HepG2 (cell line): Measurements from ENCODE around the gene B3GNT9. TPM values are rescaled to one million over a fixed set of nuclear protein-coding genes. Genes with fewer than 3 reads are reported as not detected.
A peak's percentile ranks its signal among the peaks of the same experiment; 100 is the strongest.

Experiments used
- CREB3 ChIP-seq: sonication (generic); formaldehyde crosslinking; IDR thresholded peaks from 2 replicates; pipeline ENCODE4 v1.5.0; 2020; ENCODE audit warnings: missing genetic modification reagents
- HOXA7 ChIP-seq: sonication (generic); formaldehyde crosslinking; IDR thresholded peaks from 2 replicates; pipeline ENCODE4 v1.8.1; 2022; ENCODE audit warnings: mild to moderate bottlenecking, missing genetic modification reagents, moderate library complexity
- IKZF5 ChIP-seq: IDR thresholded peaks from 2 replicates; pipeline ENCODE4 v1.6.1; 2018; ENCODE audit warnings: missing genetic modification reagents, mild to moderate bottlenecking, missing compliant biosample characterization
- IRX3 ChIP-seq: sonication (generic); formaldehyde crosslinking; IDR thresholded peaks from 2 replicates; pipeline ENCODE4 v1.8.1; 2023; ENCODE audit warnings: mild to moderate bottlenecking, low read depth, missing genetic modification reagents, borderline replicate concordance
- KDM5B ChIP-seq: sonication (generic); formaldehyde crosslinking; IDR thresholded peaks from 2 replicates; pipeline ENCODE4 v1.4.0; 2020; ENCODE audit warnings: missing genetic modification reagents, mild to moderate bottlenecking, borderline replicate concordance
- KLF11 ChIP-seq: IDR thresholded peaks from 2 replicates; pipeline ENCODE4 v1.6.1; 2016; ENCODE audit warnings: missing compliant biosample characterization
- NR2C2 ChIP-seq: sonication (generic); formaldehyde crosslinking; IDR thresholded peaks from 2 replicates; pipeline ENCODE4 v1.4.0; 2020; ENCODE audit warnings: missing genetic modification reagents, mild to moderate bottlenecking, moderate library complexity, borderline replicate concordance
- POGK ChIP-seq: sonication (generic); formaldehyde crosslinking; conservative IDR thresholded peaks from 2 replicates; pipeline ENCODE4 v1.8.0; 2022; ENCODE audit warnings: mild to moderate bottlenecking, moderate library complexity, missing genetic modification reagents
- SAP130 ChIP-seq: IDR thresholded peaks from 2 replicates; pipeline ENCODE4 v1.6.1; 2016; ENCODE audit warnings: low read depth
- ZBTB21 ChIP-seq: sonication (generic); formaldehyde crosslinking; IDR thresholded peaks from 2 replicates; pipeline ENCODE4 v1.4.0; 2020; ENCODE audit warnings: missing genetic modification reagents
- ZMYM3 ChIP-seq: sonication (generic); formaldehyde crosslinking; IDR thresholded peaks from 2 replicates; pipeline ENCODE4 v1.5.1; 2020; ENCODE audit warnings: mild to moderate bottlenecking, missing genetic modification reagents
- ZNF331 ChIP-seq: sonication (generic); formaldehyde crosslinking; IDR thresholded peaks from 2 replicates; pipeline ENCODE4 v1.4.0; 2020; ENCODE audit warnings: missing genetic modification reagents
- ZNF431 ChIP-seq: sonication (generic); formaldehyde crosslinking; IDR thresholded peaks from 2 replicates; pipeline ENCODE4 v1.9.0; 2022; ENCODE audit warnings: missing genetic modification reagents, low read depth, mild to moderate bottlenecking, borderline replicate concordance
- ZNF589 ChIP-seq: sonication (generic); formaldehyde crosslinking; conservative IDR thresholded peaks from 2 replicates; pipeline ENCODE4 v1.8.0; 2022; ENCODE audit warnings: mild to moderate bottlenecking, moderate library complexity, missing genetic modification reagents
- ZNF691 ChIP-seq: sonication (generic); formaldehyde crosslinking; IDR thresholded peaks from 2 replicates; pipeline ENCODE4 v1.4.0; 2020; ENCODE audit warnings: missing genetic modification reagents, low read depth, mild to moderate bottlenecking, borderline replicate concordance
- ZNF704 ChIP-seq: sonication (generic); formaldehyde crosslinking; IDR thresholded peaks from 2 replicates; pipeline ENCODE4 v1.8.1; 2023; ENCODE audit warnings: mild to moderate bottlenecking, inconsistent platforms, moderate library complexity, missing genetic modification reagents, borderline replicate concordance
- ZNF749 ChIP-seq: sonication (generic); formaldehyde crosslinking; IDR thresholded peaks from 2 replicates; pipeline ENCODE4 v1.8.0; 2022; ENCODE audit warnings: mild to moderate bottlenecking, missing genetic modification reagents, moderate library complexity, borderline replicate concordance
- polyA plus RNA-seq, 8 experiments: library from polyadenylated mRNA; depleted of rRNA in 3 of 8; stranded (reverse) in 7 of 8; unstranded in 1 of 8; fragments of >200 nt; fragmentation: Illumina TruSeq in 4 of 8; extraction: Trizol in 4 of 8; gene quantifications; 2 replicates each; pipeline versions ENCODE4 v1.2.1 to v1.2.3, GENCODE V29; 2011 to 2016; ENCODE audit warnings: low read depth in 4 of 8, missing spikeins in 1 of 8, mixed read lengths in 1 of 8; ENCODE audit not compliant: insufficient read depth in 1 of 8
- total RNA-seq, 5 experiments: library from RNA; depleted of rRNA; stranded (reverse); fragments of >200 nt; fragmentation: Illumina TruSeq; extraction: Trizol; gene quantifications; 2 replicates each; pipeline ENCODE4 v1.2.3, GENCODE V29; 2016; ENCODE audit warnings: low read depth in 1 of 5

Gene B3GNT9
- total and polyA plus RNA-seq, 2 of the 13 experiments (the other 11 are each of a cell fraction or from before 2014, with no cell fraction given): 1.5 to 3.1 TPM

- peak; percentile 22; the same call in 1 of the 2 replicates for TF ChIP-seq ZNF704 (CRISPR knock-in tag)
- TF ChIP-seq ZNF691 (CRISPR knock-in tag): peak; percentile 41
- peak; percentile 94 for TF ChIP-seq SAP130 (CRISPR knock-in tag)
- 0 out of 2 replicates have a peak, but pooled peaks have one; percentile 62 for TF ChIP-seq KLF11
- peak; percentile 72 for TF ChIP-seq NR2C2 (CRISPR knock-in tag)
- TF ChIP-seq CREB3: no peak
- peak; percentile 90 for TF ChIP-seq ZBTB21 (CRISPR knock-in tag)
- 0 out of 2 replicates have a peak, but pooled peaks have one; percentile 7 for TF ChIP-seq ZNF589 (CRISPR knock-in tag)
- TF ChIP-seq KDM5B (CRISPR knock-in tag): peak; percentile 92
- peak; percentile 43; the same call in 1 of the 2 replicates for TF ChIP-seq ZNF749 (CRISPR knock-in tag)
- no peak for TF ChIP-seq ZMYM3
- TF ChIP-seq HOXA7 (CRISPR knock-in tag): no peak
- peak; percentile 75; the same call in 1 of the 2 replicates for TF ChIP-seq IKZF5 (CRISPR knock-in tag)
- peak; percentile 82 for TF ChIP-seq POGK
- peak; percentile 77; the same call in 1 of the 2 replicates for TF ChIP-seq IRX3
- peak; percentile 39; the same call in 1 of the 2 replicates for TF ChIP-seq ZNF431
- TF ChIP-seq ZNF331: peak; percentile 59; the same call in 1 of the 2 replicates
Observed at GRCh38 chr16:67183627-67184452, 33.0 kb upstream of the B3GNT9 start, which contains the start of gene MATCAP1 (continued).
